Measurements from ENCODE around the gene LMLN.

Gene LMLN

DNA sequence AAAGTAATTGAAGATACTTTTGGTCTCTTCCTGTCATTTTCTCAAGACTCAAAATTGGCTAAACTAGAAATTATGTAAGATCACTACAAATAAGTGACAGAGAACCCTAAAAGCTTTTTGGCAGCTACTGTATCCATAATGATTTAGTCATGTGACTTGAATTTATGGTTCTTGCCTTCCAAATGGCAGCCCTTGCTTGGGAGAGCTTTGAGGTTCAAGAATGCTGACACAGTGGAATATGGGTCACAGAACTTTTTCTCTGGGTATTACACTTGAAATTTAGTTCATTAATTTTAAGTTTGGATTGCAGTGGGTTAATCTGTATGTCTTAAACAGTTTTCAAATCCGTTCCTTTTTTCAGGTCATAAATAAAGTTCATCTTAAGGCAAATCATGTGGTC lies 14.0 kb downstream of the LMLN start:
- Histone ChIP-seq H3K27me3 (no peaks in the 10 kb centered on the region), H3K9me3 (no peaks in the 10 kb centered on the region), H3K36me3 (peaks cover 3% of the 10 kb centered on the region), H3K4me1 (ENCODE audit: control insufficient read depth in 1 of 2, insufficient read depth in 1 of 2, low read depth in 1 of 2, low read length in 1 of 2) (no peaks in the 10 kb centered on the region), H3K27ac (no peak overlapping the region), H3K4me3 (ENCODE audit: low read depth in 1 of 2, low read length in 1 of 2) (no peak overlapping the region)
- TF ChIP-seq, protein P1, sequence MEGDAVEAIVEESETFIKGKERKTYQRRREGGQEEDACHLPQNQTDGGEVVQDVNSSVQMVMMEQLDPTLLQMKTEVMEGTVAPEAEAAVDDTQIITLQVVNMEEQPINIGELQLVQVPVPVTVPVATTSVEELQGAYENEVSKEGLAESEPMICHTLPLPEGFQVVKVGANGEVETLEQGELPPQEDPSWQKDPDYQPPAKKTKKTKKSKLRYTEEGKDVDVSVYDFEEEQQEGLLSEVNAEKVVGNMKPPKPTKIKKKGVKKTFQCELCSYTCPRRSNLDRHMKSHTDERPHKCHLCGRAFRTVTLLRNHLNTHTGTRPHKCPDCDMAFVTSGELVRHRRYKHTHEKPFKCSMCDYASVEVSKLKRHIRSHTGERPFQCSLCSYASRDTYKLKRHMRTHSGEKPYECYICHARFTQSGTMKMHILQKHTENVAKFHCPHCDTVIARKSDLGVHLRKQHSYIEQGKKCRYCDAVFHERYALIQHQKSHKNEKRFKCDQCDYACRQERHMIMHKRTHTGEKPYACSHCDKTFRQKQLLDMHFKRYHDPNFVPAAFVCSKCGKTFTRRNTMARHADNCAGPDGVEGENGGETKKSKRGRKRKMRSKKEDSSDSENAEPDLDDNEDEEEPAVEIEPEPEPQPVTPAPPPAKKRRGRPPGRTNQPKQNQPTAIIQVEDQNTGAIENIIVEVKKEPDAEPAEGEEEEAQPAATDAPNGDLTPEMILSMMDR (IDR thresholded peaks at IDR 0.05), result no peak

DNA sequence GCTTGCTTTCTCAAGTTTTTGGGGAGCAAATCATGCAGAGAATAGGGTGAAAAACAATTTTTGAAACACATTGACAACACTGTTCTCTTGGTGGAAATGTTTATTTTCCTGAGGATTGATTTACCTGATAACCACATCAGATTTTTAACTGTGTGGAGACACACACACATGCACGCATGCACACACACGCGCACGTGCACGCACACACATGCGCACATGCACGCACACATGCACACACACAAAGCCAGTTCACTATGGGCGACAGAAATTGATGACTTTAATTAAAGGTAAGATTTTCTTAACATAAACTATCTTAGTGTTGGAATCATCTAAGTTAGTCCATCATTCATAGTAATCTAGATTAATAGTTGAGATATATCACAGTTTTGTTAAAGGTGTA lies 15.3 kb downstream of the LMLN start:
- Histone ChIP-seq H3K27me3 (no peaks in the 10 kb centered on the region), H3K27ac (no peak overlapping the region), H3K4me1 (ENCODE audit: control insufficient read depth in 1 of 2, insufficient read depth in 1 of 2, low read depth in 1 of 2, low read length in 1 of 2) (no peaks in the 10 kb centered on the region), H3K4me3 (ENCODE audit: low read depth in 1 of 2, low read length in 1 of 2) (no peak overlapping the region), H3K9me3 (no peaks in the 10 kb centered on the region), H3K36me3 (peaks cover 3% of the 10 kb centered on the region)
- TF ChIP-seq, protein P1 (IDR thresholded peaks at IDR 0.05), result no peak

DNA sequence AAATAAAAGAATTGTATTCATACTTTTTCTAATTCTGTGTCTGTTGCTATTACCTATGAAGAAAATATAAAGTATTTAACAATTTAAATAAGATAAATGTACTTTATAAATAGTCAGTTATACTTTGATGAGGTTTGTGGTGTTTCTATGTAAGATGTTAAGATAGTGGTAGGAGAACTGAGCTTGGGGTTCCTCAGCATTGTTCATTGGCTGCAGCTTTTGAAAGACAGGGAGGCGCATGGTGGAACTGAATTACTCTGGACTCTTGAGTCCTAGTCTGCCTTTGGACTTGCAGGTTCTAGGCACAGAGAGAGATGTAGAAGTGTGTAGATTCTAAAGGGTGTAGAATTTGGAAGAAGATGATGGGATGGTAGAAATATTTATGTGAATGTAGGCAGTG lies 23.1 kb downstream of the LMLN start:
- Histone ChIP-seq H3K27ac (peak overlapping the region; percentile 58), H3K4me1 (ENCODE audit: control insufficient read depth in 1 of 2, insufficient read depth in 1 of 2, low read depth in 1 of 2, low read length in 1 of 2) (peaks cover 8 to 13% of the 10 kb centered on the region in 2 experiments), H3K27me3 (no peaks in the 10 kb centered on the region), H3K36me3 (no peaks in the 10 kb centered on the region), H3K9me3 (no peaks in the 10 kb centered on the region), H3K4me3 (ENCODE audit: low read depth in 1 of 2, low read length in 1 of 2) (no peak overlapping the region)
- TF ChIP-seq, protein P1 (IDR thresholded peaks at IDR 0.05), result no peak

DNA sequence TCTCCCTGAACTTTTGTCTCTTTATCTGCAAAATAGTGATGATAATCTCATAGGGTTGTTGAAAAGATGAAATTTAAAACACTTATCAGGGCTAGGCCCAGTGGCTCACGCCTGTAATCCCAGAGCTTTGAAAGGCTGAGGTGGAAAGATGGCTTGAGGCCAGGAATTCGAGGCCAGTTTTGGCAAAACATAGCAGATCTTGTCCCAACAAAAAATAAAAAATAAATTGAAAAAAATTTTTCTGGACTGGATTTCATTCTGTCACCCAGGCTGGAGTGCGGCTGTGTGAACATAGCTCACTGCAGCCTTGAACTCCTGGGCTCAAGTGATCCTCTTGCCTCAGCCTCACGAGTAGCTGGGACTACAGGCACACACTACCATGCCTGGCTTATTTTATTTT lies 29.6 kb downstream of the LMLN start:
- no peaks in the 10 kb centered on the region for H3K9me3 ChIP-seq
- no peak overlapping the region for H3K4me3 ChIP-seq (ENCODE audit: low read depth in 1 of 2, low read length in 1 of 2)
- no peaks in the 10 kb centered on the region for H3K27me3 ChIP-seq
- no peak overlapping the region for H3K27ac ChIP-seq
- TF ChIP-seq, protein P1 (IDR thresholded peaks at IDR 0.05), result no peak
- peaks cover 0 to 5% of the 10 kb centered on the region in 2 experiments for H3K4me1 ChIP-seq (ENCODE audit: control insufficient read depth in 1 of 2, insufficient read depth in 1 of 2, low read depth in 1 of 2, low read length in 1 of 2)
- no peaks in the 10 kb centered on the region for H3K36me3 ChIP-seq

DNA sequence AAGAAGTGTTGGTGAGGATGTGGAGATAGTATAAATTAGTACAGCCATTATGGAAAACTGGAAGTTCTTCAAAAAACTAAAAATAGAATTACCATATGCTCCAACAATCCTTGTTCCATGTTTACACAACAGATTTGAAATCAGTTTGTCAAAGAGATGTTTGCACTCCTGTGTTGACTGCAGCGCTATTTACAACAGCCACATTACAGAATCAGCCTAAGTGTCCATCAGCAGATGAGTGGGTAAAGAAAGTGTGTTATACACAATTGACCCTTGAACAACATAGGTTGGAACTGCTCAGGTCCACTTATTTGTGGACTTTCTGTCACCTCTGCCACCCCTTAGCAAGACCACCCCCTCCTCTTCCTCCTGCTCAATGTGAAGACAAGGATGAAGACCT lies 34.7 kb downstream of the LMLN start:
- Histone ChIP-seq H3K36me3 (no peaks in the 10 kb centered on the region), H3K27me3 (no peaks in the 10 kb centered on the region), H3K9me3 (no peaks in the 10 kb centered on the region), H3K4me3 (ENCODE audit: low read depth in 1 of 2, low read length in 1 of 2) (no peak overlapping the region), H3K27ac (no peak overlapping the region), H3K4me1 (ENCODE audit: control insufficient read depth in 1 of 2, insufficient read depth in 1 of 2, low read depth in 1 of 2, low read length in 1 of 2) (no peaks in the 10 kb centered on the region)
- TF ChIP-seq, protein P1 (IDR thresholded peaks at IDR 0.05), result no peak

DNA sequence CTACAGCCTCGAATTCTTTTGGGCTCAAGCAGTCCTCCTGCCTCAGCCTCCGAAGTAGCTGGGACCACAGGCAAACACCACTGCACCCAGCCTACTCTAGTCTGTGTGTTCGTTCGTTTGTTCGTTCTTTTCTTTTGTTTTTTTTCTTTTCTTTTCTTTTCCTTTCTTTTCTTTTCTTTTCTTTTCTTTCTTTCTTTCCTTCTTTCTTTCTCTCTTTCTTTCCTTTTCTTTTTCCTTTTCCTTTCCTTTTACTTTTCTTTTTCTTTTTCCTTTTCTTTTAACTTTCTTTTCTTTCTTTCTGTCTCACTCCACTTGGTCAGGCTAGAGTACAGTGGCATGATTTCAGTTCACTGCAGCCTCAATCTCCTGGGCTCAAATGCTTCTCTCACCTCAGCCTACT lies 36.8 kb downstream of the LMLN start:
- no peaks in the 10 kb centered on the region for H3K9me3 ChIP-seq
- H3K36me3 ChIP-seq, result no peaks in the 10 kb centered on the region
- no peaks in the 10 kb centered on the region for H3K4me1 ChIP-seq (ENCODE audit: control insufficient read depth in 1 of 2, insufficient read depth in 1 of 2, low read depth in 1 of 2, low read length in 1 of 2)
- H3K4me3 ChIP-seq (ENCODE audit: low read depth in 1 of 2, low read length in 1 of 2), result no peak overlapping the region
- no peaks in the 10 kb centered on the region for H3K27me3 ChIP-seq
- TF ChIP-seq, protein P1 (IDR thresholded peaks at IDR 0.05), result no peak
- H3K27ac ChIP-seq, result no peak overlapping the region
